ENCODE measurements around the gene DMWD.

DMWD gene

GRCh38 chr19:45780448-45781213 lies 12.0 kb downstream of the DMWD start:
- Histone ChIP-seq H3K27me3 (ENCODE audit: control insufficient read depth, insufficient read depth, low read length) (no peaks in the 10 kb centered on the region), H3K4me1 (ENCODE audit: control insufficient read depth, insufficient read depth, low read length) (peaks cover 32% of the 10 kb centered on the region), H3K27ac (ENCODE audit: low read depth, low read length) (peak overlapping the region; percentile 94), H3K4me3 (ENCODE audit: low read length) (peak overlapping the region; percentile 84), H3K36me3 (ENCODE audit: control insufficient read depth, insufficient read depth, low read length) (peaks cover 18% of the 10 kb centered on the region), H3K9ac (ENCODE audit: low read length) (peak overlapping the region; percentile 32)

- peaks cover 31% of the 10 kb centered on the region for H3K4me1 ChIP-seq (ENCODE audit: control insufficient read depth, insufficient read depth, low read length)
Observed at GRCh38 chr19:45780146-45780447, 12.5 kb downstream of the DMWD start.

GRCh38 chr19:45779231-45780145 lies 13.2 kb downstream of the DMWD start:
- Histone ChIP-seq H3K27me3 (ENCODE audit: control insufficient read depth, insufficient read depth, low read length) (no peaks in the 10 kb centered on the region), H3K27ac (ENCODE audit: low read depth, low read length) (peak overlapping the region; percentile 94), H3K9ac (ENCODE audit: low read length) (no peak overlapping the region), H3K4me3 (ENCODE audit: low read length) (peak overlapping the region; percentile 84), H3K36me3 (ENCODE audit: control insufficient read depth, insufficient read depth, low read length) (peaks cover 13% of the 10 kb centered on the region), H3K4me1 (ENCODE audit: control insufficient read depth, insufficient read depth, low read length) (peaks cover 25% of the 10 kb centered on the region)

More at GRCh38 chr19:45780146-45780447, 12.5 kb downstream of the DMWD start:
- Histone ChIP-seq H3K27me3 (ENCODE audit: control insufficient read depth, insufficient read depth, low read length) (no peaks in the 10 kb centered on the region), H3K4me3 (ENCODE audit: low read length) (peak overlapping the region; percentile 84), H3K36me3 (ENCODE audit: control insufficient read depth, insufficient read depth, low read length) (peaks cover 14% of the 10 kb centered on the region), H3K27ac (ENCODE audit: low read depth, low read length) (peak overlapping the region; percentile 94), H3K9ac (ENCODE audit: low read length) (no peak overlapping the region)

GRCh38 chr19:45778010-45778661 lies 14.5 kb downstream of the DMWD start:
- Histone ChIP-seq H3K36me3 (ENCODE audit: control insufficient read depth, insufficient read depth, low read length) (peaks cover 13% of the 10 kb centered on the region), H3K4me1 (ENCODE audit: control insufficient read depth, insufficient read depth, low read length) (peaks cover 12% of the 10 kb centered on the region), H3K4me3 (ENCODE audit: low read length) (no peak overlapping the region), H3K27ac (ENCODE audit: low read depth, low read length) (peak overlapping the region; percentile 22), H3K9ac (ENCODE audit: low read length) (no peak overlapping the region), H3K27me3 (ENCODE audit: control insufficient read depth, insufficient read depth, low read length) (no peaks in the 10 kb centered on the region)

GRCh38 chr19:45777395-45777961 lies 15.2 kb downstream of the DMWD start:
- Histone ChIP-seq H3K27ac (ENCODE audit: low read depth, low read length) (no peak overlapping the region), H3K4me3 (ENCODE audit: low read length) (no peak overlapping the region), H3K27me3 (ENCODE audit: control insufficient read depth, insufficient read depth, low read length) (no peaks in the 10 kb centered on the region), H3K36me3 (ENCODE audit: control insufficient read depth, insufficient read depth, low read length) (peaks cover 13% of the 10 kb centered on the region), H3K9ac (ENCODE audit: low read length) (no peak overlapping the region), H3K4me1 (ENCODE audit: control insufficient read depth, insufficient read depth, low read length) (peaks cover 9% of the 10 kb centered on the region)

GRCh38 chr19:45774765-45775164 lies 17.9 kb downstream of the DMWD start:
- no peaks in the 10 kb centered on the region for H3K27me3 ChIP-seq (ENCODE audit: control insufficient read depth, insufficient read depth, low read length)
- H3K9ac ChIP-seq (ENCODE audit: low read length) = no peak overlapping the region
- no peak overlapping the region for H3K27ac ChIP-seq (ENCODE audit: low read depth, low read length)
- peaks cover 16% of the 10 kb centered on the region for H3K36me3 ChIP-seq (ENCODE audit: control insufficient read depth, insufficient read depth, low read length)
- no peak overlapping the region for H3K4me3 ChIP-seq (ENCODE audit: low read length)
- peaks cover 6% of the 10 kb centered on the region for H3K4me1 ChIP-seq (ENCODE audit: control insufficient read depth, insufficient read depth, low read length)

- no peaks in the 10 kb centered on the region for H3K27me3 ChIP-seq (ENCODE audit: control insufficient read depth, insufficient read depth, low read length)
- peaks cover 16% of the 10 kb centered on the region for H3K36me3 ChIP-seq (ENCODE audit: control insufficient read depth, insufficient read depth, low read length)
- H3K27ac ChIP-seq (ENCODE audit: low read depth, low read length) = no peak overlapping the region
- H3K9ac ChIP-seq (ENCODE audit: low read length) = no peak overlapping the region
- peaks cover 4% of the 10 kb centered on the region for H3K4me1 ChIP-seq (ENCODE audit: control insufficient read depth, insufficient read depth, low read length)
- H3K4me3 ChIP-seq (ENCODE audit: low read length) = no peak overlapping the region
Observed at GRCh38 chr19:45773384-45773783, 19.3 kb downstream of the DMWD start.

- Histone ChIP-seq H3K36me3 (ENCODE audit: control insufficient read depth, insufficient read depth, low read length) (peaks cover 13% of the 10 kb centered on the region), H3K27ac (ENCODE audit: low read depth, low read length) (no peak overlapping the region), H3K4me1 (ENCODE audit: control insufficient read depth, insufficient read depth, low read length) (peaks cover 4% of the 10 kb centered on the region), H3K4me3 (ENCODE audit: low read length) (no peak overlapping the region), H3K27me3 (ENCODE audit: control insufficient read depth, insufficient read depth, low read length) (no peaks in the 10 kb centered on the region), H3K9ac (ENCODE audit: low read length) (no peak overlapping the region)
Observed at GRCh38 chr19:45772912-45773311, 19.7 kb downstream of the DMWD start.

GRCh38 chr19:45772130-45772840 lies 20.4 kb downstream of the DMWD start:
- Histone ChIP-seq H3K4me3 (ENCODE audit: low read length) (no peak overlapping the region), H3K36me3 (ENCODE audit: control insufficient read depth, insufficient read depth, low read length) (peaks cover 8% of the 10 kb centered on the region), H3K27me3 (ENCODE audit: control insufficient read depth, insufficient read depth, low read length) (no peaks in the 10 kb centered on the region), H3K27ac (ENCODE audit: low read depth, low read length) (no peak overlapping the region), H3K4me1 (ENCODE audit: control insufficient read depth, insufficient read depth, low read length) (peaks cover 4% of the 10 kb centered on the region), H3K9ac (ENCODE audit: low read length) (no peak overlapping the region)

- H3K4me3 ChIP-seq (ENCODE audit: low read length) = peak overlapping the region; percentile 68
- no peak overlapping the region for H3K9ac ChIP-seq (ENCODE audit: low read length)
- no peaks in the 10 kb centered on the region for H3K27me3 ChIP-seq (ENCODE audit: control insufficient read depth, insufficient read depth, low read length)
- H3K4me1 ChIP-seq (ENCODE audit: control insufficient read depth, insufficient read depth, low read length) = peaks cover 8% of the 10 kb centered on the region
- peak overlapping the region; percentile 93 for H3K27ac ChIP-seq (ENCODE audit: low read depth, low read length)
- H3K36me3 ChIP-seq (ENCODE audit: control insufficient read depth, insufficient read depth, low read length) = peaks cover 3% of the 10 kb centered on the region
Observed at GRCh38 chr19:45771311-45771933, 21.2 kb downstream of the DMWD start.

Data from rectal smooth muscle tissue (tissue), 1 donor.